Esophagus (tissue), 2 donors: ENCODE data around the gene BRICD5. TPM values are rescaled to one million over a fixed set of nuclear protein-coding genes. Genes with fewer than 3 reads are reported as not detected.
"Not testable (repeated sequence)": the region's sequence is repeated elsewhere in the genome, so short reads cannot be mapped to it uniquely, and the experiment has no call there.

Experiments
- H3K27ac ChIP-seq, 2 donors: one replicate each; pipeline ENCODE4 v1.5.1; 2013; ENCODE audit warnings: low read depth in 2 of 2, mild to moderate bottlenecking in 2 of 2, inconsistent platforms in 1 of 2, low read length in 1 of 2, moderate library complexity in 1 of 2
- H3K27me3 ChIP-seq, 2 donors: one replicate each; pipeline ENCODE4 v1.6.1; 2013; ENCODE audit warnings: low read length in 2 of 2, control low read depth in 1 of 2, mild to moderate bottlenecking in 1 of 2; ENCODE audit not compliant: insufficient read depth in 2 of 2, control insufficient read depth in 1 of 2
- H3K36me3 ChIP-seq, 2 donors: one replicate each; pipeline ENCODE4 v1.6.1; 2013; ENCODE audit warnings: low read length in 1 of 2; ENCODE audit not compliant: control insufficient read depth in 2 of 2, insufficient read depth in 2 of 2
- H3K4me1 ChIP-seq, 2 donors: one replicate each; pipeline ENCODE4 v1.6.1; 2013; ENCODE audit warnings: low read length in 1 of 2; ENCODE audit not compliant: control insufficient read depth in 2 of 2, insufficient read depth in 2 of 2
- H3K4me3 ChIP-seq, 2 donors: one replicate each; pipeline ENCODE4 v1.5.1; 2013; ENCODE audit warnings: low read length in 2 of 2, mild to moderate bottlenecking in 2 of 2, low read depth in 1 of 2, moderate library complexity in 1 of 2
- H3K9me3 ChIP-seq, 2 donors: one replicate each; pipeline ENCODE4 v1.6.1; 2013; ENCODE audit warnings: mild to moderate bottlenecking in 2 of 2, low read depth in 1 of 2, low read length in 1 of 2, moderate library complexity in 1 of 2; ENCODE audit not compliant: control insufficient read depth in 2 of 2, insufficient read depth in 1 of 2
- WGBS, 2 donors: extraction: QIAGEN DNeasy Blood & Tissue Kit; methylation state at CpG; one replicate each; pipeline ENCODE4 v1.1.7; 2013; 5-methylcytosine and 5-hydroxymethylcytosine counted together
- polyA plus RNA-seq, 2 donors: library from polyadenylated mRNA; stranded (reverse); fragments of 200-250 nt; gene quantifications; one replicate each; pipeline ENCODE4 v1.2.3, GENCODE V29; 2013
- donor health status: healthy with polysubstance abuse.
- donor health status: Bipolar disorder and iron deficiency.

BRICD5 gene
- polyA plus RNA-seq, 2 donors: 3.6 to 4.6 TPM

DNA sequence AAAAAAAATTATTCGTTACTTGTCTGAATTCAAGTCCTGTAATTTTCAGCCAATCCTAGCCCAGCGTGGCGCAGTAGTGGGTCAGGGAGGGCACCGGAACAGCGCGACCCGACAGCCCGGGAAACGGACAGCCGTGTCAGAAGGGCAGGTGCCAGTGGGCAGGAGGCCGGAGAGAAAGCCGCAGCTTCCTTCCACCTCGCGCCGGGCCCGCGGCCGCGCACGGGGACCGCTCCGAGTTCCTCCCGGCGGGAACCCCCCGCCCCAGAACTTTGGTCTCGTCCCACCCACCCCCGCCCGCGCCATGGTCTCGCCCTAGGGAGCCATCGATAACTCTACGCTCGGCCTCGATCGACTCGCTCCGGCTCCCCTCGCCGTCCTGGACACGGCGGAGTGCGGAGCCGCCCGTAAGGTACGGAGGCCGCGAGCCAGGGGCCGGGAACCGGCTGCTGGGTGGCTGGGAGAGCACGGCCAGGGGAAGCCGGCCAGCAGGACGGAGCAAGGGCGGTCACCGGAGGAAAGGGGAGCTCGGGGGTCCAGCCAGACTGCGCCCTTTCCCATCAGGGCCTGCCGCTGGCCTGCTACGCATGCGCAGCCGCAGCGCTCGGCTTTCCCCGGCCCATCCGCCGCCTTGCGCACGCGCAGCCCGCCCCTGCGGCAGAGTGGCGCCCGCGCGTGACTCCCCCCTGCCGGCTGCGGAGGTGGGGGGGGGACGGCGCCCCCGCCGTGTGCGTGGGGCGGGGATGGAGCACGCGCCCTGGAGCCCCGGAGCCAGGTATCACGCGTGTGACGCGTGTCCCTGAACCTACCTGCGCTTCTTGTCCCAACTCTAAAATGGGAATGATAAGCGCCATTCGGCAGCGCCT is 5.3 kb downstream of the BRICD5 start, which contains the start of gene MLST8:
TSS of gene MLST8 (plus strand) at position 351 of the 863 bp plus-strand sequence. CDS start 632 bp downstream, outside the sequence.
- Histone ChIP-seq H3K4me1 (peaks cover 7 to 11% of the 10 kb centered on the region in 2 donors), H3K4me3 (peak within 1 kb of the TSS; percentile 68 to 97), H3K27ac (peak within 1 kb of the TSS; percentile 98 to 99), H3K36me3 (peaks cover 0 to 24% of the 10 kb centered on the region in 2 donors), H3K27me3 (no peaks in the 10 kb centered on the region), H3K9me3 (no peaks in the 10 kb centered on the region)
- WGBS, 2 donors: 0% methylated on average over 84 to 93 of the region's 93 CpGs

DNA sequence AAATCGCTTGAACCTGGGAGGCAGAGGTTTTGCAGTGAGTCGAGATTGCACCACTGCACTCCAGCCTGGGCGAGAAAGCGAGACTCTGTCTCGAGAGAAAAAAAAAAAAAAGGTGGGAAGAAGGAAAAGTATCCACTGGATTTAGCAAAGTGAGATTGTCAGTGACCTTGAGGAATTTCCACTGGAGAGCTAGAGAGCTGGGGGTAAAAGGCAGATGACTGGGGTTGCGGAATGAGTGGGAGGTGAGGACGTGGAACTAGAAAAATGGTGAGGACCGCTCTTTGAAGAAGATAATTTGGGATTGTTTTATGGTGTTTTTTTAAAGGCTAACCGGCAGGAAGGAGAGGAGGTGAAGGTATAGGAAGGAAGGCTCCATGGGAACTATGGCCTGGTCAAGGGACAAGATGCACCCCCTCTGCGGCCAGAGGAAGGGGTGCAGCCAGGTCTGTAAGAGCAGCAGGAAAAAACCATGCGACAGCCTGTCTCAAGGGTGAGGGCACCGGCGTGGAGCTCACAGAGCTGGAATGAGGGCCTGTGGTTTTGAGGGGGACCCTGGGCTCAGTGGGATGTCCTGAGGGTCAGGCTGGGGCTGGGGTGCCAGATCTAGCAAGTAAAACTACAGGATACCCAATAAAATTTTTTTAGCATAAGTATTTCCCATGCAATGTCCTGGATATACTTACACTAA is 6.1 kb downstream of the BRICD5 start:
- H3K27me3 ChIP-seq: no peaks in the 10 kb centered on the region
- H3K9me3 ChIP-seq: no peaks in the 10 kb centered on the region
- H3K4me1 ChIP-seq: peaks cover 7 to 11% of the 10 kb centered on the region in 2 donors
- H3K36me3 ChIP-seq: peaks cover 0 to 19% of the 10 kb centered on the region in 2 donors
- peak overlapping the region; percentile 68 to 97 for H3K4me3 ChIP-seq
- 82 to 88% methylated on average over 13 of the region's 13 CpGs for WGBS, 2 donors
- peak overlapping the region; percentile 84 to 98 for H3K27ac ChIP-seq

- not testable (repeated sequence) for H3K27ac ChIP-seq, H3K27me3 ChIP-seq, H3K4me3 ChIP-seq, H3K9me3 ChIP-seq, H3K36me3 ChIP-seq
- H3K4me1 ChIP-seq: peaks cover 7 to 11% of the 10 kb centered on the region in 2 donors
- 95% methylated on average over 8 of the region's 8 CpGs for WGBS, 2 donors
Measured at GRCh38 chr16:2203119-2203688, 7.5 kb downstream of the BRICD5 start.

- H3K27ac ChIP-seq: no peak overlapping the region
- H3K4me1 ChIP-seq: peaks cover 2 to 8% of the 10 kb centered on the region in 2 donors
- WGBS, 2 donors: 84 to 92% methylated on average over 6 of the region's 6 CpGs
- H3K9me3 ChIP-seq: no peaks in the 10 kb centered on the region
- peaks cover 0 to 6% of the 10 kb centered on the region in 2 donors for H3K27me3 ChIP-seq
- no peak overlapping the region for H3K4me3 ChIP-seq
- H3K36me3 ChIP-seq: no peaks in the 10 kb centered on the region
Measured at GRCh38 chr16:2200313-2200712, 10.3 kb downstream of the BRICD5 start.

DNA sequence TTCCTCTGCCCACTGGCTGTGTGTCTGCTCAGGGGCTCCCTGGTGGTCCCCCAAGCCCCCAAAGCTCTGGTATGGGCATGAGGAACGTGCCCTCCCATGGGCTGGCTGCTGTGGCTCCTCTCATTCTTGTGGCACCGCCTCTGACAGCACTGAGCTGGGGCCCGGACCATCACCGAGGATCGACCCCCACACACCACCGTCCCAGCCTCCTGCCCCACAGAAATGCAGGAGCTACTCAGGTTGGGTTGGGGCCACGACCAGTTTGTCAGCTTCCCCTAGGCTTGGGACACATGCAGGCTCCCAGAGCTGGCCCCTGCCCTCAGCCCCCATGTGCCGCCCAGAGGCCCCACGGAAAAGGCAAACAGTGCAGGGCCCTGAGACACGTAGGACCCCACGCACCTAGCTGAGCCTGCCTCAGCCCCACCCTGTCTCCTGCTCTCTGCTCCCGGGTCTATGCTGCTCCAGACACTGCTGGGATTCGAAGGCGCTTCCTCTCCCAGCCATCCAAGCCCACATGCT is 11.0 kb downstream of the BRICD5 start:
- Histone ChIP-seq H3K36me3 (no peaks in the 10 kb centered on the region), H3K4me3 (no peak overlapping the region), H3K27me3 (peaks cover 0 to 6% of the 10 kb centered on the region in 2 donors), H3K4me1 (peaks cover 2 to 8% of the 10 kb centered on the region in 2 donors), H3K27ac (no peak overlapping the region), H3K9me3 (peaks cover 0 to 2% of the 10 kb centered on the region in 2 donors)
- WGBS, 2 donors: 73 to 76% methylated on average over 14 of the region's 14 CpGs

DNA sequence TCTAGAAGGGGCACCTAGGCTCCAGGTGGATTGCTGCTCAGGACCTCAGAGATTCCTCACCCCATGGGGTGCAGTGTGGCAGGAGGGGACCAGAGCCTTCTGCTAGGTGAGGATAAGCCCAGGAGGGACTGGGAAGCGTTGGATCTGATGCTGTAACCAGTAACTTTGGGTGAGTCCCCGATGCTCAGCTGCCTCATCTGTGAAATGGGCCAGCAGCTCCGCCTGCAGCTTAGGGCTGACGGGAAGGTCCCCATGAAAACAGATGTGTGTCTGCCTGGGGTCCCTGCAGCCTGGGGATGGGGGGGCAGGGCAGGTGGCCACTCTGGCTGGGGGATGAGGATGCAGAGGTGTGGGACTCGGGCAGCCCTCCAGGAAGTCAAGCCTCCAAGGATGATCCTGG is 11.6 kb downstream of the BRICD5 start:
- H3K27ac ChIP-seq: no peak overlapping the region
- WGBS, 2 donors: 78 to 85% methylated on average over 5 of the region's 5 CpGs
- peaks cover 0 to 2% of the 10 kb centered on the region in 2 donors for H3K9me3 ChIP-seq
- no peak overlapping the region for H3K4me3 ChIP-seq
- H3K27me3 ChIP-seq: peaks cover 0 to 6% of the 10 kb centered on the region in 2 donors
- H3K4me1 ChIP-seq: peaks cover 2 to 7% of the 10 kb centered on the region in 2 donors
- H3K36me3 ChIP-seq: no peaks in the 10 kb centered on the region

GRCh38 chr16:2198283-2198682 is 12.4 kb downstream of the BRICD5 start:
- Histone ChIP-seq H3K36me3 (no peaks in the 10 kb centered on the region), H3K27ac (no peak overlapping the region), H3K4me1 (peaks cover 2 to 7% of the 10 kb centered on the region in 2 donors), H3K27me3 (peaks cover 0 to 6% of the 10 kb centered on the region in 2 donors), H3K4me3 (no peak overlapping the region), H3K9me3 (peaks cover 0 to 2% of the 10 kb centered on the region in 2 donors)
- WGBS, 2 donors: 63 to 66% methylated on average over 4 of the region's 4 CpGs

- 85 to 90% methylated on average over 6 of the region's 6 CpGs for WGBS, 2 donors
- H3K27me3 ChIP-seq: peaks cover 0 to 6% of the 10 kb centered on the region in 2 donors
Measured at GRCh38 chr16:2197765-2198164, 12.9 kb downstream of the BRICD5 start.

GRCh38 chr16:2196981-2197511 is 13.6 kb downstream of the BRICD5 start:
- 34 to 44% methylated on average over 24 to 32 of the region's 32 CpGs for WGBS, 2 donors
- peaks cover 2 to 7% of the 10 kb centered on the region in 2 donors for H3K4me1 ChIP-seq
- H3K4me3 ChIP-seq: peak overlapping the region in 1 of 2 donors; percentile 35
- peaks cover 0 to 6% of the 10 kb centered on the region in 2 donors for H3K27me3 ChIP-seq
- H3K9me3 ChIP-seq: peaks cover 0 to 2% of the 10 kb centered on the region in 2 donors
- no peak overlapping the region for H3K27ac ChIP-seq
- no peaks in the 10 kb centered on the region for H3K36me3 ChIP-seq

More at GRCh38 chr16:2197765-2198164, 12.9 kb downstream of the BRICD5 start:
- Histone ChIP-seq H3K9me3 (peaks cover 0 to 2% of the 10 kb centered on the region in 2 donors), H3K4me1 (peaks cover 2 to 7% of the 10 kb centered on the region in 2 donors), H3K36me3 (no peaks in the 10 kb centered on the region), H3K4me3 (no peak overlapping the region), H3K27ac (no peak overlapping the region)
